Stimulated activated effector memory CD8-positive, alpha-beta T cell treated with anti-CD3 and anti-CD28 coated beads, Interleukin-12 subunit alpha, Interleukin-12 subunit beta, amount 100 ng/mL, for 72 hours (primary cell): ENCODE data around the gene NKAPD1.

ENCODE experiments used
- ATAC-seq: fragments of 150-1000 bp; cut with Tn5 transposase; 2 replicates; pipeline ENCODE4 v1.10.0; 2021
- DNase-seq, 2 donors: peaks; one replicate each; pipeline ENCODE4 v3.0.0; 2021 to 2022; ENCODE audit warnings: low spot score in 2 of 2
- H3K27ac Mint-ChIP-seq: one replicate; pipeline ENCODE4 v1.8.0; 2022; ENCODE audit warnings: mild to moderate bottlenecking, mixed read lengths
- H3K36me3 Mint-ChIP-seq: one replicate; pipeline ENCODE4 v1.8.0; 2022; ENCODE audit warnings: mild to moderate bottlenecking, mixed read lengths
- H3K4me1 Mint-ChIP-seq: one replicate; pipeline ENCODE4 v1.8.0; 2022; ENCODE audit warnings: mixed read lengths
- H3K4me3 Mint-ChIP-seq: one replicate; pipeline ENCODE4 v1.8.0; 2022; ENCODE audit warnings: mild to moderate bottlenecking, mixed read lengths
- H3K9me3 Mint-ChIP-seq: one replicate; pipeline ENCODE4 v1.8.0; 2022; ENCODE audit warnings: mixed read lengths

Gene NKAPD1

GRCh38 chr11:112113539-112114457 is 39.7 kb downstream of the NKAPD1 start:
- no peak for ATAC-seq

DNA sequence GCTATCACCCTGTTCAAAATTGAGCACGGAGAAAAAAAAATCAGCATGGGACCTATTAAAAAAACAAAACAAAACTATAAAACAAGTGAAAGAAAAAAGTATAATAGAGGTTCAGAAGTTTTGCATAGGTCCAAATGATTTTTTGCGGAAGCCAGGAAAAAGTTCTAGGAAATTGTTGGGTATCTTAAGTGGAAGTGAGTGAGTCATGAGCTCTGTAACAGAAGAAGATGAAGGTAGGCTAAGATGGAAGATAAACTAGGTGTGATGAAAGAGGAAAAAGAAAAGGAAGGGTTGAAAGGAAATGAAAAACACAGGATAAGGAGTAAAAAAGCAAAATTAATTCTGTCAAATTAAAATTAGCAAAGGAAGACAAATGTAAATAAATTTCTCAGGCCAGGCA is 40.4 kb downstream of the NKAPD1 start:
- no peak for ATAC-seq
- Mint-ChIP-seq H3K4me1 (no peaks in the 10 kb centered on the region), H3K36me3 (no peaks in the 10 kb centered on the region), H3K9me3 (no peaks in the 10 kb centered on the region), H3K4me3 (no peak overlapping the region), H3K27ac (no peak overlapping the region)
- DNase-seq: no peak

More at GRCh38 chr11:112113539-112114457, 39.7 kb downstream of the NKAPD1 start:
- no peak for DNase-seq
- no peak overlapping the region for H3K27ac Mint-ChIP-seq
- no peak overlapping the region for H3K4me3 Mint-ChIP-seq
- H3K36me3 Mint-ChIP-seq: no peaks in the 10 kb centered on the region
- no peaks in the 10 kb centered on the region for H3K9me3 Mint-ChIP-seq
- H3K4me1 Mint-ChIP-seq: no peaks in the 10 kb centered on the region

GRCh38 chr11:112115386-112115785 is 41.3 kb downstream of the NKAPD1 start:
- peaks cover 4% of the 10 kb centered on the region for H3K4me1 Mint-ChIP-seq
- no peak overlapping the region for H3K4me3 Mint-ChIP-seq
- H3K27ac Mint-ChIP-seq: no peak overlapping the region
- no peak for ATAC-seq
- no peaks in the 10 kb centered on the region for H3K36me3 Mint-ChIP-seq
- no peak for DNase-seq
- no peaks in the 10 kb centered on the region for H3K9me3 Mint-ChIP-seq

- H3K27ac Mint-ChIP-seq: no peak overlapping the region
- no peak overlapping the region for H3K4me3 Mint-ChIP-seq
- no peaks in the 10 kb centered on the region for H3K9me3 Mint-ChIP-seq
- no peaks in the 10 kb centered on the region for H3K36me3 Mint-ChIP-seq
- ATAC-seq (peak; percentile 77), DNase-seq (no peak)
- peaks cover 7% of the 10 kb centered on the region for H3K4me1 Mint-ChIP-seq
Measured at GRCh38 chr11:112118176-112118575, 44.1 kb downstream of the NKAPD1 start.

GRCh38 chr11:112121981-112122615 is 48.0 kb downstream of the NKAPD1 start:
- ATAC-seq: no peak
- DNase-seq: no peak
- Mint-ChIP-seq H3K4me1 (peaks cover 7% of the 10 kb centered on the region), H3K36me3 (no peaks in the 10 kb centered on the region), H3K27ac (no peak overlapping the region), H3K9me3 (no peaks in the 10 kb centered on the region), H3K4me3 (no peak overlapping the region)

- peaks cover 7% of the 10 kb centered on the region for H3K4me1 Mint-ChIP-seq
- no peak overlapping the region for H3K4me3 Mint-ChIP-seq
- DNase-seq: no peak
- no peak for ATAC-seq
- H3K36me3 Mint-ChIP-seq: no peaks in the 10 kb centered on the region
- no peak overlapping the region for H3K27ac Mint-ChIP-seq
- H3K9me3 Mint-ChIP-seq: no peaks in the 10 kb centered on the region
Measured at GRCh38 chr11:112123129-112123528, 49.0 kb downstream of the NKAPD1 start.

DNA sequence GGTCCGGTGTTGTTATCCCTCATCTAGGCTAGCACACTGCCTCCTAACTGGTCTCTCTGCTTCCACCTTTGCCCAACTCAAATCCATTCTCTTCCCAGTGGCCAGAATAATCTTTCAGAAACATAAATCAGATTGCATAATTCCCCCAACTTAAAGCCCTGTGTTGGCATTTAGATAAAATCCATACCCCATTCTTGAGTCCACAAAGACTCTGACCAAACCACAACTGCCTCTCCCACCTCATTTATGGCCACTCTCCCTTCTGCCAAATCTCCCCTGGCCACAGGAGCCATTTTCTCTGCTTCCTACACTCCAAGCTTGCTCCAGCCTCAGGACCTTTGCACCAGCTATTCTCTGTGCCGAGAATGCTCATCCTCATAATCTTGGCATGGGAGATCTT is 53.0 kb downstream of the NKAPD1 start:
- no peaks in the 10 kb centered on the region for H3K36me3 Mint-ChIP-seq
- no peak for DNase-seq
- H3K4me1 Mint-ChIP-seq: peaks cover 5% of the 10 kb centered on the region
- ATAC-seq: no peak
- H3K9me3 Mint-ChIP-seq: no peaks in the 10 kb centered on the region
- H3K27ac Mint-ChIP-seq: no peak overlapping the region
- no peak overlapping the region for H3K4me3 Mint-ChIP-seq

DNA sequence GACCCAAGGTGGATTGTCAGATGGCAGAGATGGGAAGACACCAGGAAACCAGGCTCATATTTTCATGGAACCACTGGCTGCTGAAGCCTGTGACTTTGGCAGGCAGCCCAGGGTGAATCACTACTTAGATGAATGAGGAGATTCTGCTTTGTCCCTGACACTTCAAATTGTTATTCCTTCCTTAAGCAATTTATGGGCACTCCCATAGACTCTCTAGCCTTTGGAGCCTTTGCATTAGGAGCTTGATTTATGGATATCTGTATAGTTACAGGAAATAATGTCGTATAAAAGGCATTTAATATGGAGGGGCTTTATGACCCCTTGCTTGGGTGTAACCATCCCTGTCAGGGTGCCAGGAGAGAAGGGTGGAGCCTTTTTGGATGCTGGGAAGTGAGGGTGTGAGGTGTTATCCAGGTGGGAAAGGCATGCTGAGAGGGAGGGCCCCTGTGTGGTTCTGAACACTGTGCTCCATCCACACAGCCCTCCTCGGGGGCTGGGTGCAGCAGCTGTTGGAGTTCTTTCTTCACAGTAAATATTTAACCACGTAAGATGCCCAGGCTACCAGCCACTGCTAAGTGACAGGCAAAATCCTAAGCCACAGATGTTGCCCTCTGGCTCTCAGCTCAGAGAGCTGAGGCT is 54.5 kb downstream of the NKAPD1 start:
- no peak overlapping the region for H3K4me3 Mint-ChIP-seq
- peaks cover 6% of the 10 kb centered on the region for H3K4me1 Mint-ChIP-seq
- no peaks in the 10 kb centered on the region for H3K36me3 Mint-ChIP-seq
- ATAC-seq (no peak), DNase-seq (no peak)
- H3K27ac Mint-ChIP-seq: no peak overlapping the region
- H3K9me3 Mint-ChIP-seq: no peaks in the 10 kb centered on the region

DNA sequence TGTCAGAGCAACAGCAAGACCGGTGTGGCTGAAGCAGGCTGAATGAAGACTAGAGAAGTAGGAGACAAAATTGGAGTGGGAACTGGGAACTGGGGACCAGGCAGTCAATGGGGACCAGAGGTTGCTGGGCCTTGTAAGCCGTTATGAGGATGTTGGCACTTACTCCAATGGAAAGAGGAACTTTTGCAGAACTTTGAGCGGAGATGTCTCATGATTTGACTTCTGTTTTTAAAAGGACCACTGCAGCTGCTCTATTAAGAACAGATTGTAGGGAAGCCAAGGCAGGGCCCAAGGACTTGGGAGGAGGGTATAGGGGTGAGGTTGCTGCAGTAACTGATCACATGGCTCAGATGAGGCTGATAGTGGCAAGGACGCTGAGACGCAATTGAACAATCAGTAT is 55.6 kb downstream of the NKAPD1 start:
- H3K36me3 Mint-ChIP-seq: no peaks in the 10 kb centered on the region
- DNase-seq (no peak), ATAC-seq (no peak)
- H3K4me3 Mint-ChIP-seq: no peak overlapping the region
- H3K4me1 Mint-ChIP-seq: peaks cover 6% of the 10 kb centered on the region
- H3K9me3 Mint-ChIP-seq: no peaks in the 10 kb centered on the region
- H3K27ac Mint-ChIP-seq: no peak overlapping the region

GRCh38 chr11:112132737-112133136 is 58.6 kb downstream of the NKAPD1 start:
- Mint-ChIP-seq H3K4me3 (no peak overlapping the region), H3K4me1 (peaks cover 6% of the 10 kb centered on the region), H3K27ac (no peak overlapping the region), H3K36me3 (no peaks in the 10 kb centered on the region), H3K9me3 (no peaks in the 10 kb centered on the region)
- no peak for ATAC-seq
- no peak for DNase-seq

- no peak overlapping the region for H3K4me3 Mint-ChIP-seq
- ATAC-seq (no peak), DNase-seq (no peak)
- peaks cover 6% of the 10 kb centered on the region for H3K4me1 Mint-ChIP-seq
- H3K36me3 Mint-ChIP-seq: no peaks in the 10 kb centered on the region
- no peak overlapping the region for H3K27ac Mint-ChIP-seq
- H3K9me3 Mint-ChIP-seq: no peaks in the 10 kb centered on the region
Measured at GRCh38 chr11:112134473-112134872, 60.4 kb downstream of the NKAPD1 start.
